SK-N-SH (cell line): ENCODE data around the gene GTF3C2. TPM values are rescaled to one million over a fixed set of nuclear protein-coding genes. Genes with fewer than 3 reads are reported as not detected.

ENCODE experiments used
- CTCF ChIA-PET: fragments of 300-600, 350-600 bp; formaldehyde crosslinking; extraction: SDS; loops from one replicate; lab custom pipeline; 2021; lab: Yijun Ruan, JAX
- POLR2A ChIA-PET: fragments of 350-600 bp; sonication (Branson Sonifier 250); formaldehyde crosslinking; extraction: SDS; loops from one replicate; lab custom pipeline; 2020; ENCODE audit warnings: antibody characterized with exemption, inconsistent platforms; lab: Yijun Ruan, JAX
- DNase-seq: peaks from one replicate; pipeline ENCODE4 v3.0.0; 2012
- H2AFZ ChIP-seq: fragments of 200-600 bp; sonication (generic); 2 replicates; pipeline ENCODE4 v1.8.1; 2016; ENCODE audit warnings: antibody characterized with exemption, mild to moderate bottlenecking, low read depth
- H3F3A ChIP-seq: fragments of 200-600 bp; sonication (generic); replicated peaks from 2 replicates; pipeline ENCODE3; 2016; ENCODE audit warnings: antibody characterized with exemption, mild to moderate bottlenecking; ENCODE audit not compliant: insufficient read depth
- H3K27ac ChIP-seq, 2 experiments: fragments of 200-500 bp in 1 of 2; fragments of 200-600 bp in 1 of 2; sonication (Bioruptor generic) in 1 of 2; sonication (generic), shearing (Covaris generic) in 1 of 2; 2 replicates each; pipeline versions ENCODE4 v1.5.1 to v1.6.1; 2014 to 2016; ENCODE audit warnings: low read depth in 2 of 2, inconsistent platforms in 1 of 2, low read length in 1 of 2, mild to moderate bottlenecking in 1 of 2, mixed read lengths in 1 of 2
- H3K27me3 ChIP-seq: fragments of 200-600 bp; sonication (generic), shearing (Covaris generic); 2 replicates; pipeline ENCODE4 v1.6.1; 2016; ENCODE audit warnings: mixed run types; ENCODE audit not compliant: insufficient read depth
- H3K36me3 ChIP-seq, 2 experiments: fragments of 200-500 bp in 1 of 2; fragments of 200-600 bp in 1 of 2; sonication (Bioruptor generic) in 1 of 2; sonication (generic) in 1 of 2; replicated peaks in 1 of 2; 2 replicates each; pipeline versions ENCODE3 to v1.5.1; 2014 to 2016; ENCODE audit warnings: low read length in 1 of 2, mild to moderate bottlenecking in 1 of 2; ENCODE audit not compliant: insufficient read depth in 2 of 2, control insufficient read depth in 1 of 2
- H3K4me1 ChIP-seq, 2 experiments: fragments of 200-500 bp in 1 of 2; fragments of 200-600 bp in 1 of 2; sonication (Bioruptor generic) in 1 of 2; sonication (generic), shearing (Covaris generic) in 1 of 2; 2 replicates each; pipeline versions ENCODE4 v1.5.1 to v1.6.1; 2014 to 2016; ENCODE audit warnings: low read depth in 1 of 2, low read length in 1 of 2, mixed run types in 1 of 2; ENCODE audit not compliant: insufficient read depth in 2 of 2, control insufficient read depth in 1 of 2
- H3K4me2 ChIP-seq: fragments of 200-600 bp; sonication (generic), shearing (Covaris generic); 2 replicates; pipeline ENCODE4 v1.6.1; 2017; ENCODE audit warnings: mixed run types
- H3K4me3 ChIP-seq, 2 experiments: fragments of 200-500 bp in 1 of 2; fragments of 200-600 bp in 1 of 2; sonication (Bioruptor generic) in 1 of 2; sonication (generic), shearing (Covaris generic) in 1 of 2; 2 replicates each; pipeline versions ENCODE4 v1.5.1 to v1.8.1; 2014 to 2016; ENCODE audit warnings: low read depth in 2 of 2, inconsistent platforms in 1 of 2, low read length in 1 of 2, mild to moderate bottlenecking in 1 of 2, mixed read lengths in 1 of 2, moderate library complexity in 1 of 2
- H3K79me2 ChIP-seq: fragments of 200-600 bp; sonication (generic); 2 replicates; pipeline ENCODE4 v1.8.1; 2017; ENCODE audit warnings: mild to moderate bottlenecking; ENCODE audit not compliant: insufficient read depth
- H3K9ac ChIP-seq: fragments of 200-600 bp; sonication (generic); 2 replicates; pipeline ENCODE4 v1.6.1; 2017; ENCODE audit warnings: mixed run types
- H3K9me2 ChIP-seq: fragments of 200-600 bp; sonication (generic); 2 replicates; pipeline ENCODE4 v1.6.1; 2017; ENCODE audit warnings: mixed run types
- H3K9me3 ChIP-seq: fragments of 200-600 bp; sonication (generic); 2 replicates; pipeline ENCODE4 v1.6.1; 2017; ENCODE audit warnings: mixed run types, mild to moderate bottlenecking, moderate library complexity
- H4K20me1 ChIP-seq: fragments of 200-600 bp; sonication (generic); 2 replicates; pipeline ENCODE4 v1.6.1; 2017; ENCODE audit warnings: mild to moderate bottlenecking, mixed run types; ENCODE audit not compliant: insufficient read depth
- ELF1 ChIP-seq: IDR thresholded peaks from 2 replicates; pipeline ENCODE4 v1.4.0; 2012
- EZH2phosphoT487 ChIP-seq: fragments of 200-600 bp; sonication (generic); IDR thresholded peaks from 2 replicates; pipeline ENCODE4 v1.6.1; 2017; ENCODE audit warnings: low read depth, mixed run types, mild to moderate bottlenecking, antibody characterized with exemption, moderate library complexity, borderline replicate concordance
- FOSL2 ChIP-seq: IDR thresholded peaks from 2 replicates; pipeline ENCODE4 v1.4.0; 2012; ENCODE audit warnings: low read depth, mild to moderate bottlenecking, moderate library complexity, borderline replicate concordance
- RAD21 ChIP-seq: IDR thresholded peaks from 2 replicates; pipeline ENCODE4 v1.6.1; 2012; ENCODE audit warnings: mild to moderate bottlenecking, low read length
- TCF12 ChIP-seq: IDR thresholded peaks from 2 replicates; pipeline ENCODE4 v1.4.0; 2012
- WGBS: methylation state at CpG from one replicate; pipeline ENCODE4 v1.1.6; 2017; ENCODE audit warnings: low lambda C conversion rate; 5-methylcytosine and 5-hydroxymethylcytosine counted together
- polyA plus RNA-seq, 3 experiments: library from polyadenylated mRNA; depleted of rRNA; stranded (reverse); fragments of >200 nt; gene quantifications; 2 replicates each; pipeline ENCODE4 v1.2.3, GENCODE V29; 2012
- TF ChIP-seq, protein P1 (sequence below): fragments of 150-350 bp; IDR thresholded peaks from 2 replicates; pipeline ENCODE4 v1.6.1; 2017; ENCODE audit warnings: antibody characterized with exemption, low read length, low read depth, borderline replicate concordance
- TF ChIP-seq, protein P2 (sequence below): IDR thresholded peaks from 2 replicates; pipeline ENCODE4 v1.4.0; 2012; ENCODE audit warnings: low read depth, borderline replicate concordance
- TF ChIP-seq, protein P3 (sequence below): IDR thresholded peaks from 2 replicates; pipeline ENCODE4; 2012
- TF ChIP-seq, protein P4 (sequence below): IDR thresholded peaks from 2 replicates; pipeline ENCODE4 v1.4.0; 2012; ENCODE audit warnings: low read depth, borderline replicate concordance

GTF3C2 gene
- polyA plus RNA-seq, 1 of the 3 experiments (the other 2 are of a cell fraction), result 65.8 TPM

DNA sequence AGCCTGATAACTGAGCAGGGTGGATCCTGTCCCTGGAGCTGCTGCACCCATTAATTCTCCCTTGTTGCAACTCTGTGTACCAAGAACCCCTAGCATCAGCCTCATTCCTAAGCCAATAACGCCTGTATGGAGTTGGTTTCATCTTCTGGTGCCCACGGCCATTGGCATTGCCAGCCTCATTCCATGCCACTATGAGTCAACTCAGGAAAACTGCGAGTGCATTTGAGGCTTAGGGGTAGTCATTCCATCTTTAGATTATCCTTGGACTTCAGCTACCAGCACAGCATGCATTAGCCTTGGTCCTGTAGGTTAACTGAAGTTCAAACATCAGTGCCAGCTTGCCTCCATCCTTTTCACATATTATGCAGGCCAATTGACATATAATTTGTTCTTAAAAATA lies 75.7 kb downstream of the GTF3C2 start:
- H3K9ac ChIP-seq, result no peak overlapping the region
- no peaks in the 10 kb centered on the region for H3K36me3 ChIP-seq
- H3K9me3 ChIP-seq, result no peaks in the 10 kb centered on the region
- no peaks in the 10 kb centered on the region for H3K9me2 ChIP-seq
- no peaks in the 10 kb centered on the region for H3K79me2 ChIP-seq
- no peak overlapping the region for H3K4me3 ChIP-seq
- H3K27me3 ChIP-seq, result peaks cover 14% of the 10 kb centered on the region; the same call in 1 of the 2 replicates
- CTCF ChIA-PET, result interaction anchor here (1.0 to 18.0 kb wide), 34 partner anchors 13 to 319 kb away, joined by 3 to 392 read pairs (median 12); partner anchors contain the start of genes ATRAID, CAD, CGREF1 and KHK
- TF ChIP-seq RAD21 (no peak), ELF1 (no peak), TCF12 (no peak)
- TF ChIP-seq, protein P1, sequence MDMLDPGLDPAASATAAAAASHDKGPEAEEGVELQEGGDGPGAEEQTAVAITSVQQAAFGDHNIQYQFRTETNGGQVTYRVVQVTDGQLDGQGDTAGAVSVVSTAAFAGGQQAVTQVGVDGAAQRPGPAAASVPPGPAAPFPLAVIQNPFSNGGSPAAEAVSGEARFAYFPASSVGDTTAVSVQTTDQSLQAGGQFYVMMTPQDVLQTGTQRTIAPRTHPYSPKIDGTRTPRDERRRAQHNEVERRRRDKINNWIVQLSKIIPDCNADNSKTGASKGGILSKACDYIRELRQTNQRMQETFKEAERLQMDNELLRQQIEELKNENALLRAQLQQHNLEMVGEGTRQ, result no peak
- TF ChIP-seq, all 33 proteins: peak for 0
- Histone ChIP-seq H4K20me1 (no peaks in the 10 kb centered on the region), H3K27ac (no peak overlapping the region), H3K4me2 (no peak overlapping the region), H3K4me1 (peaks cover 0 to 23% of the 10 kb centered on the region in 2 experiments; a peak in 3 of 4 replicates), H3F3A (no peaks in the 10 kb centered on the region), H2AFZ (no peak overlapping the region)
- 69% methylated on average over 3 of the region's 3 CpGs for WGBS
- POLR2A ChIA-PET, result interaction anchor here (2.0 kb wide), 1 partner anchor 16 kb away, joined by 7 read pairs; no protein-coding TSS in a partner anchor
- DNase-seq, result no peak

DNA sequence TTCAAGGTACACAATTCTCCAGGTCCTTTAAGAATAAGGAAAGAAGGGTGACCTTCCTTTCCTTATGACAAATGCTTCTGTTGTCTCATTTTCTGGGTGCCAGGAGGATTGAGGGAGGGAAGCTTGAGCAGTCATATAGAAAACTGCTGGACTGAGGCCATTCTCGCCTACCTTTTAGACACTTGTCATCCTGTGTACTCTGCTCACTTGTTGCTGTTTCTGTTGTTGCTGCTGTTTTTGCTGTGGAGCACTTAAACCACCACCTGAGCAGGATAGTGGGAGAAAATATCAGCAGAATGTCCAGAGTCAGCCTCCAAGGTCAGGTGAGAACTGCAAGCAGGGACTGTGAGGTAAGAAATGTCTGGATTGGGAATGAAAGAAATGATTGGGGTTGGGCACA lies 78.6 kb downstream of the GTF3C2 start:
- no peak for DNase-seq
- peaks cover 14% of the 10 kb centered on the region; the same call in 1 of the 2 replicates for H3K27me3 ChIP-seq
- POLR2A ChIA-PET, result interaction anchor here (0.6 kb wide), 1 partner anchor 215 kb away, joined by 3 read pairs; no protein-coding TSS in a partner anchor
- TF ChIP-seq EZH2phosphoT487 (no peak), FOSL2 (no peak)
- TF ChIP-seq, protein P2, sequence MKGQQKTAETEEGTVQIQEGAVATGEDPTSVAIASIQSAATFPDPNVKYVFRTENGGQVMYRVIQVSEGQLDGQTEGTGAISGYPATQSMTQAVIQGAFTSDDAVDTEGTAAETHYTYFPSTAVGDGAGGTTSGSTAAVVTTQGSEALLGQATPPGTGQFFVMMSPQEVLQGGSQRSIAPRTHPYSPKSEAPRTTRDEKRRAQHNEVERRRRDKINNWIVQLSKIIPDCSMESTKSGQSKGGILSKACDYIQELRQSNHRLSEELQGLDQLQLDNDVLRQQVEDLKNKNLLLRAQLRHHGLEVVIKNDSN, result no peak
- TF ChIP-seq, protein P3, sequence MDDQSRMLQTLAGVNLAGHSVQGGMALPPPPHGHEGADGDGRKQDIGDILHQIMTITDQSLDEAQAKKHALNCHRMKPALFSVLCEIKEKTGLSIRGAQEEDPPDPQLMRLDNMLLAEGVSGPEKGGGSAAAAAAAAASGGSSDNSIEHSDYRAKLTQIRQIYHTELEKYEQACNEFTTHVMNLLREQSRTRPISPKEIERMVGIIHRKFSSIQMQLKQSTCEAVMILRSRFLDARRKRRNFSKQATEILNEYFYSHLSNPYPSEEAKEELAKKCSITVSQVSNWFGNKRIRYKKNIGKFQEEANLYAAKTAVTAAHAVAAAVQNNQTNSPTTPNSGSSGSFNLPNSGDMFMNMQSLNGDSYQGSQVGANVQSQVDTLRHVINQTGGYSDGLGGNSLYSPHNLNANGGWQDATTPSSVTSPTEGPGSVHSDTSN, result no peak
- TF ChIP-seq, protein P4, sequence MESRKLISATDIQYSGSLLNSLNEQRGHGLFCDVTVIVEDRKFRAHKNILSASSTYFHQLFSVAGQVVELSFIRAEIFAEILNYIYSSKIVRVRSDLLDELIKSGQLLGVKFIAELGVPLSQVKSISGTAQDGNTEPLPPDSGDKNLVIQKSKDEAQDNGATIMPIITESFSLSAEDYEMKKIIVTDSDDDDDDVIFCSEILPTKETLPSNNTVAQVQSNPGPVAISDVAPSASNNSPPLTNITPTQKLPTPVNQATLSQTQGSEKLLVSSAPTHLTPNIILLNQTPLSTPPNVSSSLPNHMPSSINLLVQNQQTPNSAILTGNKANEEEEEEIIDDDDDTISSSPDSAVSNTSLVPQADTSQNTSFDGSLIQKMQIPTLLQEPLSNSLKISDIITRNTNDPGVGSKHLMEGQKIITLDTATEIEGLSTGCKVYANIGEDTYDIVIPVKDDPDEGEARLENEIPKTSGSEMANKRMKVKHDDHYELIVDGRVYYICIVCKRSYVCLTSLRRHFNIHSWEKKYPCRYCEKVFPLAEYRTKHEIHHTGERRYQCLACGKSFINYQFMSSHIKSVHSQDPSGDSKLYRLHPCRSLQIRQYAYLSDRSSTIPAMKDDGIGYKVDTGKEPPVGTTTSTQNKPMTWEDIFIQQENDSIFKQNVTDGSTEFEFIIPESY, result no peak
- no peaks in the 10 kb centered on the region for H3K9me2 ChIP-seq
- H3F3A ChIP-seq, result no peaks in the 10 kb centered on the region
- no peaks in the 10 kb centered on the region for H3K79me2 ChIP-seq
- no peak overlapping the region for H2AFZ ChIP-seq
- no peak overlapping the region for H3K27ac ChIP-seq
- no peak overlapping the region for H3K4me3 ChIP-seq
- no peak overlapping the region for H3K4me2 ChIP-seq
- no peaks in the 10 kb centered on the region for H3K9me3 ChIP-seq
- H4K20me1 ChIP-seq, result no peaks in the 10 kb centered on the region
- CTCF ChIA-PET, result interaction anchor here (2.0 to 18.0 kb wide), 5 partner anchors 10 to 199 kb away, joined by 5 to 392 read pairs (median 15); partner anchors contain the start of genes CAD, EMILIN1 and SLC30A3
- H3K36me3 ChIP-seq, result no peaks in the 10 kb centered on the region
- no peak overlapping the region for H3K9ac ChIP-seq
- H3K4me1 ChIP-seq, result peaks cover 0 to 21% of the 10 kb centered on the region in 2 experiments; a peak in 3 of 4 replicates
- 30% methylated on average over 1 of the region's 1 CpG for WGBS

Other genes starting within 250 kb of the GTF3C2 start
- 17.1 and 18.3 TPM in 2 replicates for gene CGREF1, start 237.6 kb downstream of the GTF3C2 start, polyA plus RNA-seq (2012; rRNA removed)
- gene ABHD1, start 232.9 kb downstream of the GTF3C2 start, polyA plus RNA-seq (2012; rRNA removed), result 3.3 and 4.1 TPM in 2 replicates
- gene PREB, start 222.1 kb downstream of the GTF3C2 start, polyA plus RNA-seq (2012; rRNA removed), result 47.9 and 51.3 TPM in 2 replicates
- not detected in 2 replicates for gene PRR30, start 217.4 kb downstream of the GTF3C2 start, polyA plus RNA-seq (2012; rRNA removed)
- gene TCF23, start 207.8 kb downstream of the GTF3C2 start, polyA plus RNA-seq (2012; rRNA removed), result not detected in 2 replicates
- gene ATRAID, start 144.7 kb downstream of the GTF3C2 start, polyA plus RNA-seq (2012; rRNA removed), result 289 and 366 TPM in 2 replicates
- 75.7 and 85.0 TPM in 2 replicates for gene SLC5A6, start 144.5 kb downstream of the GTF3C2 start, polyA plus RNA-seq (2012; rRNA removed)
- gene CAD, start 139.4 kb downstream of the GTF3C2 start, polyA plus RNA-seq (2012; rRNA removed), result 29.3 and 47.6 TPM in 2 replicates
- gene SLC30A3, start 93.7 kb downstream of the GTF3C2 start, polyA plus RNA-seq (2012; rRNA removed), result 0.68 and 1.1 TPM in 2 replicates
- gene DNAJC5G, start 81.3 kb downstream of the GTF3C2 start, polyA plus RNA-seq (2012; rRNA removed), result 0.18 TPM in 1 of 2 replicates, not detected in the other
- 0.28 and 0.36 TPM in 2 replicates for gene TRIM54, start 74.3 kb downstream of the GTF3C2 start, polyA plus RNA-seq (2012; rRNA removed)
- gene UCN, start 48.3 kb downstream of the GTF3C2 start, polyA plus RNA-seq (2012; rRNA removed), result 2.8 and 2.9 TPM in 2 replicates
- 255 and 265 TPM in 2 replicates for gene MPV17, start 33.7 kb downstream of the GTF3C2 start, polyA plus RNA-seq (2012; rRNA removed)
- gene EIF2B4, start 13.6 kb upstream of the GTF3C2 start, polyA plus RNA-seq (2012; rRNA removed), result 51.7 and 56.0 TPM in 2 replicates
- 128 and 145 TPM in 2 replicates for gene SNX17, start 13.9 kb upstream of the GTF3C2 start, polyA plus RNA-seq (2012; rRNA removed)
- 53.8 and 63.7 TPM in 2 replicates for gene ZNF513, start 24.0 kb upstream of the GTF3C2 start, polyA plus RNA-seq (2012; rRNA removed)
- gene PPM1G, start 52.8 kb upstream of the GTF3C2 start, polyA plus RNA-seq (2012; rRNA removed), result 99.7 and 113 TPM in 2 replicates
- gene NRBP1, start 71.9 kb upstream of the GTF3C2 start, polyA plus RNA-seq (2012; rRNA removed), result 182 and 227 TPM in 2 replicates
- 3.6 and 4.1 TPM in 2 replicates for gene KRTCAP3, start 85.6 kb upstream of the GTF3C2 start, polyA plus RNA-seq (2012; rRNA removed)
- 28.2 and 31.3 TPM in 2 replicates for gene IFT172, start 133.0 kb upstream of the GTF3C2 start, polyA plus RNA-seq (2012; rRNA removed)
- gene FNDC4, start 138.4 kb upstream of the GTF3C2 start, polyA plus RNA-seq (2012; rRNA removed), result 26.5 and 27.0 TPM in 2 replicates
- 0.18 and 0.67 TPM in 2 replicates for gene GCKR, start 140.1 kb upstream of the GTF3C2 start, polyA plus RNA-seq (2012; rRNA removed)
- 22.3 and 36.5 TPM in 2 replicates for gene ZNF512, start 226.3 kb upstream of the GTF3C2 start, polyA plus RNA-seq (2012; rRNA removed)